IPS-20b (cell line): Measurements from ENCODE around the gene POLR2A.

ENCODE experiments used
- H3K27ac ChIP-seq: one replicate; pipeline ENCODE4 v1.5.1; 2013; ENCODE audit warnings: low read length
- H3K27me3 ChIP-seq: 2 replicates; pipeline ENCODE4 v1.6.1; 2013; ENCODE audit warnings: mild to moderate bottlenecking, low read length, inconsistent platforms; ENCODE audit not compliant: insufficient read depth
- H3K36me3 ChIP-seq: 2 replicates; pipeline ENCODE4 v1.6.1; 2013; ENCODE audit warnings: low read depth, mild to moderate bottlenecking, inconsistent platforms, low read length, moderate library complexity; ENCODE audit not compliant: insufficient read depth
- H3K4me1 ChIP-seq: 2 replicates; pipeline ENCODE4 v1.6.1; 2013; ENCODE audit warnings: mild to moderate bottlenecking, control low read depth, inconsistent platforms, low read length, moderate library complexity; ENCODE audit not compliant: insufficient read depth
- H3K4me3 ChIP-seq: 2 replicates; pipeline ENCODE4 v1.5.1; 2013; ENCODE audit warnings: mild to moderate bottlenecking, low read length, inconsistent platforms
- H3K9ac ChIP-seq: 2 replicates; pipeline ENCODE4 v1.6.1; 2013; ENCODE audit warnings: low read depth, mild to moderate bottlenecking, inconsistent platforms, low read length, moderate library complexity
- H3K9me3 ChIP-seq: 2 replicates; pipeline ENCODE4 v1.6.1; 2013; ENCODE audit warnings: mild to moderate bottlenecking, low read depth, low read length, inconsistent platforms; ENCODE audit not compliant: insufficient read depth

The POLR2A gene

DNA sequence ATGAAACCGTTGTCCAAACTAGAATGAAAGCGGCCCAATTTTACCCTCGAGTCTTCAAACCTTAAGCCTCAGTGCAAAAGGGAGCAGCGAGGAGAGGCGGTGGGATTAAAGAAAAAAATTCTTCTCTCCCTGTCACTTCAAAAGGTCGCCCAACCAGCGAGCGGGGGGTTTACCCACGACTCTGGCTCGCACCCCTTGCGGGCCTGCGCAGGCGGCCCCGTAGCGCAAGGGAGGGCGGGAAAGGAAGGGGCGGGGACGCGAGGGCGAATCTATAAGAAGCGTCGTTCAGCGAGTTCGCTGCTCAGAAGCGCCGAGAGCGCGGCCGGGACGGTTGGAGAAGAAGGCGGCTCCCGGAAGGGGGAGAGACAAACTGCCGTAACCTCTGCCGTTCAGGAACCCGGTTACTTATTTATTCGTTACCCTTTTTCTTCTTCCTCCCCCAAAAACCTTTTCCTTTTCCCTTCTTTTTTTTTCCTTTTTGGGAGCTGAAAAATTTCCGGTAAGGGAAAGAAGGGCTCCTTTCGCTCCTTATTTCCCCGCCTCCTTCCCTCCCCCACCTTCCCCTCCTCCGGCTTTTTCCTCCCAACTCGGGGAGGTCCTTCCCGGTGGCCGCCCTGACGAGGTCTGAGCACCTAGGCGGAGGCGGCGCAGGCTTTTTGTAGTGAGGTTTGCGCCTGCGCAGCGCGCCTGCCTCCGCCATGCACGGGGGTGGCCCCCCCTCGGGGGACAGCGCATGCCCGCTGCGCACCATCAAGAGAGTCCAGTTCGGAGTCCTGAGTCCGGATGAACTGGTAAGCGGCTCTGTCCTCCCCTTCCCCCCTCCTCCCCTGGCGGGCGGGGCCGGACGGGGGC is at the start of gene POLR2A:
POLR2A (plus strand) TSS at position 300 of the 852 bp plus-strand sequence.
- Histone ChIP-seq H3K4me1 (peaks cover 7% of the 10 kb centered on the region; the same call in 1 of the 2 replicates), H3K4me3 (peak within 1 kb of the TSS; percentile 89), H3K27ac (peak within 1 kb of the TSS; percentile 98)

GRCh38 chr17:7435676-7436555 is 48.2 kb upstream of the POLR2A start:
- Histone ChIP-seq H3K27ac (no peak overlapping the region), H3K27me3 (peaks cover 44% of the 10 kb centered on the region), H3K4me1 (peaks cover 17% of the 10 kb centered on the region; the same call in 1 of the 2 replicates), H3K4me3 (peak overlapping the region; percentile 86), H3K9ac (peak overlapping the region; percentile 63; the same call in 1 of the 2 replicates), H3K9me3 (no peaks in the 10 kb centered on the region), H3K36me3 (no peaks in the 10 kb centered on the region)

More for the DNA sequence above, at the start of gene POLR2A:
- peaks cover 3% of the 10 kb centered on the region; the same call in 1 of the 2 replicates for H3K36me3 ChIP-seq
- no peaks in the 10 kb centered on the region for H3K9me3 ChIP-seq
- no peaks in the 10 kb centered on the region for H3K27me3 ChIP-seq
- H3K9ac ChIP-seq: peak within 1 kb of the TSS; percentile 97

GRCh38 chr17:7436556-7437368 is 47.4 kb upstream of the POLR2A start:
- H3K4me3 ChIP-seq: peak overlapping the region; percentile 86
- no peak overlapping the region for H3K27ac ChIP-seq
- peaks cover 26% of the 10 kb centered on the region; the same call in 1 of the 2 replicates for H3K4me1 ChIP-seq
- H3K9ac ChIP-seq: peak overlapping the region; percentile 63; the same call in 1 of the 2 replicates
- peaks cover 49% of the 10 kb centered on the region for H3K27me3 ChIP-seq
- H3K9me3 ChIP-seq: no peaks in the 10 kb centered on the region
- no peaks in the 10 kb centered on the region for H3K36me3 ChIP-seq

- Histone ChIP-seq H3K4me3 (peak overlapping the region; percentile 86), H3K9ac (peak overlapping the region; percentile 14; the same call in 1 of the 2 replicates), H3K9me3 (no peaks in the 10 kb centered on the region), H3K36me3 (no peaks in the 10 kb centered on the region), H3K4me1 (peaks cover 28% of the 10 kb centered on the region; the same call in 1 of the 2 replicates), H3K27me3 (peaks cover 53% of the 10 kb centered on the region), H3K27ac (no peak overlapping the region)
These were observed 46.8 kb upstream of the POLR2A start for GRCh38 chr17:7437369-7437863.

DNA sequence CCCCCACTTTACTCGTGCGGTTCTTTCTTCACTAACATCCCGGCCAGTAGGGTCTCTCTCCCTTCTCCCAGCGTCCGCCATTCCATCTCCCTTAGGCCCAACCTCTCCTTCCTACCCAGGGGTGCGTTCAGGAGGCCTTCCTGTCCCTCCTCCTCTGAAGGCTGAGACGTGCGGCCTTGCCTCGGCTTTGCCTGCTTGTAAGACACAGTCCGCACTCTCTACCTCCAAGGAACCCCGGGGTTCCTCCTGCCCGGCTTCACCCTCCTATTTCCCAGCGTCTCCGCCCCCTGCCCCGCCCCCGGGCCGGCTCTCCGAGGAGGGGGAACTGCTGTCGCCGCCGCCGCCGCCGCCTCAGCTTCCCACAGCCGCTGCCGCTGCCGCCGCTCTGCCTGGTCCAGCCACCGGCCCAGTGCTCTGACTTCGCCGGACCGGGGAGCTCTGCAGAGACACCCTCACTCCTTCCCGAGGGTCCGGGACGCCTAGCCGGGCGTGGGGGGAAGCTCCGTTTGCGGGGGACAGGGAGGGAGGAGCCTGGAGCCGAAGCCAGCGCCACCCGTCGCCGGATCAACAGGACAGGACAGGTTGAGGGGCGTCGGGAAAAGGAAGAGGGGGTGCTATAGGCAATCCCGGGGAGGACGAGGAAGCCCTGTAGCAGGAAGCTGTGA is 46.1 kb upstream of the POLR2A start:
- peak overlapping the region; percentile 64; the same call in 1 of the 2 replicates for H3K9ac ChIP-seq
- H3K4me1 ChIP-seq: peaks cover 28% of the 10 kb centered on the region; the same call in 1 of the 2 replicates
- H3K4me3 ChIP-seq: peak overlapping the region; percentile 86
- no peak overlapping the region for H3K27ac ChIP-seq
- no peaks in the 10 kb centered on the region for H3K9me3 ChIP-seq
- H3K36me3 ChIP-seq: no peaks in the 10 kb centered on the region
- peaks cover 60% of the 10 kb centered on the region for H3K27me3 ChIP-seq

DNA sequence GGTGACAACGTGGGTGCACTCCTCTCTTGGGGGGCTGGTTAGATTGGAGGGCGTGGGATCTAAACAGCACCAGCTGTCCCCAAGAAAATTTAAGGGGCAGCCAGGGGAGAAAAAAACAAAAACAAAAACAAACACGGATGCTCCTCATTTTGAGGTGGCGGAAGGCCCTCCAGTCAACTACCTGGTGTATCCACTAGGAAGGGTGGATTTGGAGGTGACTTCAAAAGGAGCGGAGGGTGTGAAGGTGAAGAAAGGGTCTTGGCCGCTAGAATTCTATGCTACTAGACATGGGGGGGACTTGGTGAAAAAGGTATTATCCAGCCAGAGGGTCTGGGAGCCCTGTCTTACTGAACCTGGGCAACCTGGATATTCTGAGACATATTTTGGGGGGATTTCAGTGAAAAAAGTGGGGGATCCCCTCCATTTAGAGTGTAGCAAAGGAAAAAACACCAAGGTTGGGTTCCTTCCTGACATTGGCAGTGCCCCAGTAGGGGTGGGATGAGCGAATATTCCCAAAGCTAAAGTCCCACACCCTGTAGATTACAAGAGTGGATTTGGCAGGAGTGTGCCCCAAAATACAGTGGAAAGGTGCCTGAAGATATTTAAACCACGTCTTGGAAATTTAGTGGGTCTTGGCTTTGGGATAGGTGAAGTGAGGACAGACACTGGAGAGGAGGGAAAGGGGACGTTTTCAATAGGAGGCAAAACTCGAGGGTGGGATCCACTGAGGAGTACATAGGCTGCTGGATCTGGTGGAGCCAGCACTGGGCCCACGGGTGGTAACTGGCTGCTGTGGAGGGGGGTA is 45.3 kb upstream of the POLR2A start:
- peaks cover 28% of the 10 kb centered on the region; the same call in 1 of the 2 replicates for H3K4me1 ChIP-seq
- H3K4me3 ChIP-seq: peak overlapping the region; percentile 86
- peak overlapping the region; percentile 64; the same call in 1 of the 2 replicates for H3K9ac ChIP-seq
- H3K27ac ChIP-seq: no peak overlapping the region
- no peaks in the 10 kb centered on the region for H3K9me3 ChIP-seq
- peaks cover 67% of the 10 kb centered on the region for H3K27me3 ChIP-seq
- no peaks in the 10 kb centered on the region for H3K36me3 ChIP-seq

GRCh38 chr17:7439462-7440112 is 44.6 kb upstream of the POLR2A start, which contains the start of gene FGF11:
Gene FGF11 (plus strand): TSS chr17:7439512. CDS start chr17:7439621, 109 bp downstream.
- Histone ChIP-seq H3K9ac (peak within 1 kb of the TSS; percentile 92), H3K27ac (peak within 1 kb of the TSS; percentile 96), H3K4me1 (peaks cover 31% of the 10 kb centered on the region; the same call in 1 of the 2 replicates), H3K9me3 (no peaks in the 10 kb centered on the region), H3K27me3 (peaks cover 75% of the 10 kb centered on the region), H3K36me3 (no peaks in the 10 kb centered on the region), H3K4me3 (peak within 1 kb of the TSS; percentile 86)

- peaks cover 76% of the 10 kb centered on the region for H3K27me3 ChIP-seq
These were observed 43.9 kb upstream of the POLR2A start for GRCh38 chr17:7440113-7440833.

DNA sequence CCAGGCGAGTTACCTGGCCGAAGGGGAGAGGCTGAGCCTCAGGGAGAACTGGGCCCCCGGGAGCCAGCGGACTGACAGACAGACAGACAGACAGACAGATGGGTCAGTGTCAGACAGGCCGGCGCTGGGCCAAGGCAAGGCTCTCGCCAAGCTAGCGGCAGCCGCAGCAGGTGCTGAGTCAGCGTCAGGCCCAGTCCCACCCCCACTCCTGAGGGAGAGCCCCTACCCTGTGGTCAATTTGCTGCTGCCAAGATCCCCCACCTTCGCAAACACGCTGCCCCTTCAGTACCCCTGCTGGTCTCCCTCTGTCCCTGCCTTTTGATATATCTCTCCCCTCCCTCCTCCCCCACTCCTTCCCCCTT is 43.4 kb upstream of the POLR2A start:
- H3K36me3 ChIP-seq: no peaks in the 10 kb centered on the region
- no peaks in the 10 kb centered on the region for H3K9me3 ChIP-seq
- peak overlapping the region; percentile 96 for H3K27ac ChIP-seq
- H3K4me3 ChIP-seq: peak overlapping the region; percentile 86
- peak overlapping the region; percentile 92; the same call in 1 of the 2 replicates for H3K9ac ChIP-seq
- peaks cover 33% of the 10 kb centered on the region; the same call in 1 of the 2 replicates for H3K4me1 ChIP-seq
- H3K27me3 ChIP-seq: peaks cover 71% of the 10 kb centered on the region

More at GRCh38 chr17:7440113-7440833, 43.9 kb upstream of the POLR2A start:
- H3K27ac ChIP-seq: peak overlapping the region; percentile 96
- H3K4me3 ChIP-seq: peak overlapping the region; percentile 86
- peak overlapping the region; percentile 92 for H3K9ac ChIP-seq
- H3K36me3 ChIP-seq: no peaks in the 10 kb centered on the region
- H3K4me1 ChIP-seq: peaks cover 33% of the 10 kb centered on the region; the same call in 1 of the 2 replicates
- no peaks in the 10 kb centered on the region for H3K9me3 ChIP-seq
